Measurements from ENCODE around the gene PCDHA1. TPM values are rescaled to one million over a fixed set of nuclear protein-coding genes. Genes with fewer than 3 reads are reported as not detected.

The PCDHA1 gene
- total RNA-seq, 2 donors from 2014 or later: not detected

DNA sequence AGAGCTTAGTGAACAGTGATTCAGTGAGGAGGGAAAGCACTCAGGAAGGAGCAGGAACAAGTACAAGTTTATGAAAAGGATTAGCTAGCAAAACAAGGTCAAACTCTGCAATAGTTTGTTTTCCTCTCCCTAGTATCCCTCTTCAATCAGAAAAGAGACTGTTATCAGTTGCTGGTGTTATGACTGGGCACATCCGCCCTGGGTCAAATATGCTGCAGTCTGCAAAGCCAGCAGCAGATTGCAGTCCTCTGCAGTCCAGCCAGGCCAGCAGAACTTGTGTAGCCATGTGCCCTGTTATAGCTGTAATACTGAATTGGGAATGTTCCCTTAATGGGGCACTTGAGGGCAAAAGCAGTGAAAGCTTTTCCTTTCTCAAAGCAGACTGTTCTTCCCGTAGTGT lies 192.3 kb downstream of the PCDHA1 start:
- H3K4me3 ChIP-seq: no peak overlapping the region
- H3K36me3 ChIP-seq: no peaks in the 10 kb centered on the region
- no peak for TF ChIP-seq CTCF (IDR thresholded peaks at IDR 0.05)
- H3K27me3 ChIP-seq: no peaks in the 10 kb centered on the region
- DNase-seq (ENCODE audit: low spot score): no peak
- H3K9me3 ChIP-seq: no peaks in the 10 kb centered on the region
- no peak overlapping the region for H3K27ac ChIP-seq
- H3K4me1 ChIP-seq: no peaks in the 10 kb centered on the region

GRCh38 chr5:140978983-140979382 lies 193.0 kb downstream of the PCDHA1 start:
- Histone ChIP-seq H3K36me3 (no peaks in the 10 kb centered on the region), H3K9me3 (no peaks in the 10 kb centered on the region), H3K27ac (no peak overlapping the region), H3K4me1 (no peaks in the 10 kb centered on the region), H3K4me3 (no peak overlapping the region), H3K27me3 (no peaks in the 10 kb centered on the region)
- no peak for DNase-seq (ENCODE audit: low spot score)
- TF ChIP-seq CTCF (IDR thresholded peaks at IDR 0.05): no peak

GRCh38 chr5:140982083-140982716 lies 196.3 kb downstream of the PCDHA1 start:
- Histone ChIP-seq H3K9me3 (no peaks in the 10 kb centered on the region), H3K36me3 (no peaks in the 10 kb centered on the region), H3K4me3 (no peak overlapping the region), H3K27me3 (no peaks in the 10 kb centered on the region), H3K4me1 (no peaks in the 10 kb centered on the region), H3K27ac (no peak overlapping the region)
- no peak for DNase-seq (ENCODE audit: low spot score)
- TF ChIP-seq CTCF (IDR thresholded peaks at IDR 0.05): no peak

- Histone ChIP-seq H3K9me3 (no peaks in the 10 kb centered on the region), H3K36me3 (no peaks in the 10 kb centered on the region), H3K4me1 (no peaks in the 10 kb centered on the region), H3K27ac (no peak overlapping the region), H3K27me3 (no peaks in the 10 kb centered on the region), H3K4me3 (no peak overlapping the region)
- no peak for TF ChIP-seq CTCF (IDR thresholded peaks at IDR 0.05)
- DNase-seq (ENCODE audit: low spot score): no peak
Measured at GRCh38 chr5:140986117-140986521, 200.2 kb downstream of the PCDHA1 start.

- Histone ChIP-seq H3K27ac (no peak overlapping the region), H3K9me3 (no peaks in the 10 kb centered on the region), H3K36me3 (no peaks in the 10 kb centered on the region), H3K27me3 (no peaks in the 10 kb centered on the region), H3K4me3 (no peak overlapping the region), H3K4me1 (no peaks in the 10 kb centered on the region)
- TF ChIP-seq CTCF (IDR thresholded peaks at IDR 0.05): no peak
- DNase-seq (ENCODE audit: low spot score): no peak
Measured at GRCh38 chr5:140988100-140988499, 202.2 kb downstream of the PCDHA1 start.

- TF ChIP-seq CTCF (IDR thresholded peaks at IDR 0.05): no peak
- H3K27me3 ChIP-seq: no peaks in the 10 kb centered on the region
- H3K27ac ChIP-seq: no peak overlapping the region
- H3K4me3 ChIP-seq: no peak overlapping the region
- DNase-seq (ENCODE audit: low spot score): no peak
- H3K4me1 ChIP-seq: no peaks in the 10 kb centered on the region
- H3K9me3 ChIP-seq: no peaks in the 10 kb centered on the region
- no peaks in the 10 kb centered on the region for H3K36me3 ChIP-seq
Measured at GRCh38 chr5:140988608-140989007, 202.7 kb downstream of the PCDHA1 start.
